HG03457 (cell line): ENCODE data around the gene FASN.

Experiments
- ATAC-seq: cut with Tn5 transposase; IDR thresholded peaks from one replicate; pipeline ENCODE4 v1.9.1; 2021; ENCODE audit warnings: moderate number of reproducible peaks; ENCODE audit not compliant: unreplicated experiment

Gene FASN

GRCh38 chr17:82059272-82060000 is 38.6 kb downstream of the FASN start:
- ATAC-seq = no peak

- no peak for ATAC-seq
These were observed 39.2 kb downstream of the FASN start for GRCh38 chr17:82058855-82059249.

GRCh38 chr17:82058230-82058854 is 39.7 kb downstream of the FASN start:
- ATAC-seq = no peak

GRCh38 chr17:82056729-82057621 is 41.1 kb downstream of the FASN start:
- ATAC-seq = no peak

GRCh38 chr17:82055965-82056728 is 41.9 kb downstream of the FASN start:
- no peak for ATAC-seq

GRCh38 chr17:82055023-82055964 is 42.7 kb downstream of the FASN start:
- no peak for ATAC-seq

- ATAC-seq = no peak
These were observed 43.5 kb downstream of the FASN start for GRCh38 chr17:82054351-82055022.

- no peak for ATAC-seq
These were observed 44.3 kb downstream of the FASN start for GRCh38 chr17:82053556-82054263.

GRCh38 chr17:82053130-82053529 is 44.9 kb downstream of the FASN start:
- no peak for ATAC-seq

- ATAC-seq = no peak
These were observed 45.4 kb downstream of the FASN start for GRCh38 chr17:82052638-82053059.

GRCh38 chr17:82051776-82052637 is 46.0 kb downstream of the FASN start, which contains the start of the genes GPS1 and RFNG:
Gene GPS1, plus strand, starts transcription at chr17:82051898. Its CDS starts 34 bp downstream, at chr17:82051932.
Gene RFNG, minus strand, starts transcription at chr17:82051811. Its CDS starts 45 bp downstream, at chr17:82051766.
- no peak for ATAC-seq

- no peak for ATAC-seq
These were observed 47.0 kb downstream of the FASN start for GRCh38 chr17:82050761-82051641.

GRCh38 chr17:82050152-82050760 is 47.8 kb downstream of the FASN start:
- ATAC-seq = no peak

- ATAC-seq = no peak
These were observed 48.5 kb downstream of the FASN start for GRCh38 chr17:82049521-82049971.

GRCh38 chr17:82049106-82049505 is 48.9 kb downstream of the FASN start:
- ATAC-seq = no peak

- no peak for ATAC-seq
These were observed 49.5 kb downstream of the FASN start for GRCh38 chr17:82048571-82048971.
